DOHH2 (cell line): ENCODE results near the gene SOCS6.

Source experiments
- CTCF ChIP-seq: fragments of 200-600 bp; sonication (generic); IDR thresholded peaks from one replicate; pipeline ENCODE4 v1.5.1; 2014; ENCODE audit warnings: antibody characterized with exemption, mild to moderate bottlenecking, low read depth, low read length; ENCODE audit not compliant: poor library complexity, severe bottlenecking
- EZH2phosphoT487 ChIP-seq: fragments of 200-600 bp; sonication (generic); IDR thresholded peaks from 2 replicates; pipeline ENCODE4 v1.6.1; 2017; ENCODE audit warnings: borderline replicate concordance, mild to moderate bottlenecking, antibody characterized with exemption, low read length, moderate library complexity, mixed read lengths

GRCh38 chr18:70296781-70297180, 7.9 kb downstream of the SOCS6 start:
- no peak for TF ChIP-seq CTCF
- no peak for TF ChIP-seq EZH2phosphoT487
